IPS-18c (cell line): Measurements from ENCODE around the gene IER3IP1.
"Not testable (repeated sequence)": the region's sequence is repeated elsewhere in the genome, so short reads cannot be mapped to it uniquely, and the experiment has no call there.

Experiments used
- H3K4me3 ChIP-seq: 2 replicates; pipeline ENCODE4 v1.7.0; 2013; ENCODE audit warnings: low read depth, mild to moderate bottlenecking, low read length, moderate library complexity; ENCODE audit not compliant: insufficient read depth
- H3K9me3 ChIP-seq: one replicate; pipeline ENCODE4 v1.6.1; 2013; ENCODE audit warnings: mild to moderate bottlenecking, low read length, moderate library complexity; ENCODE audit not compliant: control insufficient read depth, insufficient read depth

IER3IP1 gene

GRCh38 chr18:47175898-47176575, at the start of gene IER3IP1:
Gene IER3IP1, minus strand, starts transcription at chr18:47176364. Its CDS starts 87 bp downstream, at chr18:47176277.
- Histone ChIP-seq H3K4me3 (peak within 1 kb of the TSS; percentile 96), H3K9me3 (no peaks in the 10 kb centered on the region)

- Histone ChIP-seq H3K9me3 (no peaks in the 10 kb centered on the region), H3K4me3 (no peak overlapping the region)
Observed at GRCh38 chr18:47215554-47216138, 39.5 kb upstream of the IER3IP1 start.

GRCh38 chr18:47209171-47209570, 33.0 kb upstream of the IER3IP1 start:
- no peaks in the 10 kb centered on the region for H3K9me3 ChIP-seq
- no peak overlapping the region for H3K4me3 ChIP-seq

- Histone ChIP-seq H3K4me3 (no peak overlapping the region), H3K9me3 (no peaks in the 10 kb centered on the region)
Observed at GRCh38 chr18:47206945-47207637, 30.9 kb upstream of the IER3IP1 start.

- H3K9me3 ChIP-seq = no peaks in the 10 kb centered on the region
- H3K4me3 ChIP-seq = no peak overlapping the region
Observed at GRCh38 chr18:47204908-47205522, 28.9 kb upstream of the IER3IP1 start.

- no peak overlapping the region for H3K4me3 ChIP-seq
- no peaks in the 10 kb centered on the region for H3K9me3 ChIP-seq
Observed at GRCh38 chr18:47203626-47204464, 27.7 kb upstream of the IER3IP1 start.

GRCh38 chr18:47195961-47196360, 19.8 kb upstream of the IER3IP1 start:
- H3K9me3 ChIP-seq, H3K4me3 ChIP-seq: not testable (repeated sequence)

- H3K4me3 ChIP-seq = no peak overlapping the region
- H3K9me3 ChIP-seq = no peaks in the 10 kb centered on the region
Observed at GRCh38 chr18:47191961-47192360, 15.8 kb upstream of the IER3IP1 start.

GRCh38 chr18:47187721-47188120, 11.6 kb upstream of the IER3IP1 start:
- Histone ChIP-seq H3K9me3 (no peaks in the 10 kb centered on the region), H3K4me3 (no peak overlapping the region)

- H3K9me3 ChIP-seq = no peaks in the 10 kb centered on the region
Observed at GRCh38 chr18:47184419-47185050, 8.4 kb upstream of the IER3IP1 start.

GRCh38 chr18:47182156-47182555, 6.0 kb upstream of the IER3IP1 start:
- H3K9me3 ChIP-seq, H3K4me3 ChIP-seq: not testable (repeated sequence)

More at GRCh38 chr18:47184419-47185050, 8.4 kb upstream of the IER3IP1 start:
- H3K4me3 ChIP-seq = no peak overlapping the region

- no peaks in the 10 kb centered on the region for H3K9me3 ChIP-seq
- H3K4me3 ChIP-seq = no peak overlapping the region
Observed at GRCh38 chr18:47180765-47181164, 4.6 kb upstream of the IER3IP1 start.

- Histone ChIP-seq H3K4me3 (no peak overlapping the region), H3K9me3 (no peaks in the 10 kb centered on the region)
Observed at GRCh38 chr18:47179520-47179919, 3.4 kb upstream of the IER3IP1 start.

- Histone ChIP-seq H3K9me3 (no peaks in the 10 kb centered on the region), H3K4me3 (peak overlapping the region; percentile 96)
Observed at GRCh38 chr18:47175283-47175897, 774 bp downstream of the IER3IP1 start.

- Histone ChIP-seq H3K9me3 (no peaks in the 10 kb centered on the region), H3K4me3 (peak overlapping the region; percentile 96; the same call in 1 of the 2 replicates)
Observed at GRCh38 chr18:47174545-47175116, 1.5 kb downstream of the IER3IP1 start.

- H3K4me3 ChIP-seq = no peak overlapping the region
- H3K9me3 ChIP-seq = no peaks in the 10 kb centered on the region
Observed at GRCh38 chr18:47172476-47172875, 3.7 kb downstream of the IER3IP1 start.
